ENCODE measurements around the gene GNGT2.

GNGT2 gene

GRCh38 chr17:49210158-49211029, at the start of gene GNGT2, which contains the start of gene ABI3:
Gene GNGT2, minus strand, starts transcription at chr17:49210574. Its CDS starts 3,152 bp downstream, at chr17:49207422.
Gene ABI3, plus strand, starts transcription at chr17:49210707. Its CDS starts 18 bp downstream, at chr17:49210725.
- peak; percentile 51 to 62 for DNase-seq

DNA sequence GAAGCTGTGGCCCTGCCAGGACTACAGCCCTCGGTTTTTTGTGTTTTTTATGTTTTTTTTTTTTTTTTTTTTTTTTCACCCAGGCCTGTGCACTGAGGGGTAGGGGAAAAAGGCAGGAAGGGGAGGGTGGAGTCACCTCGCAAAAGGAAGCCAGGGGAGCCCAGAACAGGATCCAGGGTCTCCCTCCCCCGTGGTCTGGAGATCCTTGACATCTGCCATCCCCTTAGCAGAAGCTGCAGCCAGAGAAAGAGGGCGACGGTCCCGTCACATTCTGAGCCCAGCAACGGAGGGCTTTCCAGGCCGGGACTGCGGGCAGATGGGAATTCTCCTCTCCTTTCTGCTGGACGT, 49.3 kb upstream of the GNGT2 start:
- no peak for DNase-seq

DNA sequence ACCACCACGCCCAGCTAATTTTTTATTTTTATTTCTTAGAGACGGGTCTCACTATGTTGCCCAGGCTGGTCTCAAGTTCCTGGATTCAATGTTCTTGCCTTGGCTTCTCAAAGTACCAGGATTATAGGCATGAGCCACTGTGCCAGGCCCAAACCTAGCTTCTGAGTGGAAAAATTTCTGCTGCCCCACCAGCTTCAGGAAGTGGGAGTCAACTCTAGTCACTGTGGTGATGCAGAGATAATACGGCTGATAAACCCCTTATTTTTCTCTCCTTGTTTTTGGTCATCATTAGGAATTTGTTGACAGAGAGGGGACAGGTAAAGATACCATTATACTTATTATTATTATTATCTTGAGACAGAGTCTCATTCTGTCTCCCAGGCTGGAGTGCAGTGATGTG, 48.0 kb upstream of the GNGT2 start:
- DNase-seq = no peak

GRCh38 chr17:49255125-49255524, 44.8 kb upstream of the GNGT2 start:
- DNase-seq = no peak

DNA sequence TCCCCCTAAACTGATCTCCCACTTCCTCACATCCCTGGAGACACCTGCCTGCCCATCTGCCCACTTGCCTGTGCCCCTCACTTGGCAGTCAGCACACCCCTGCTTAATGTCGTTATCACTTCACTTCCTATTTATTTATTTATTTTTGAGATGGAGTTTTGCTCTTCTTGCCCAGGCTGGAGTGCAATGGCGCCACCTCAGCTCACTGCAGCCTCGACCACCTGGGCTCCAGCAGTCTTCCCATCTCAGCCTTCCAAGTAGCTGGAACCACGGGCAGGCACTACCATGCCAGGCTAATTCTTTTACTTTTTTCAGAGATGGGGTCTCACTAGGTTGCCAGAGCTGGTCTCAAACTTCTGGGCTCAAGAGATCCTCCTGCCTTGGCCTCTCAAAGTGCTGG, 43.7 kb upstream of the GNGT2 start:
- no peak for DNase-seq

- DNase-seq = no peak
These were observed 41.8 kb upstream of the GNGT2 start for GRCh38 chr17:49252148-49252695.

- DNase-seq = no peak
These were observed 39.6 kb upstream of the GNGT2 start for GRCh38 chr17:49249890-49250522.

GRCh38 chr17:49249292-49249794, 39.0 kb upstream of the GNGT2 start:
- DNase-seq = no peak

- DNase-seq = no peak
These were observed 37.6 kb upstream of the GNGT2 start for GRCh38 chr17:49247944-49248343.

GRCh38 chr17:49244839-49245238, 34.5 kb upstream of the GNGT2 start:
- no peak for DNase-seq

GRCh38 chr17:49242813-49243212, 32.4 kb upstream of the GNGT2 start:
- no peak for DNase-seq

- DNase-seq = no peak
These were observed 31.5 kb upstream of the GNGT2 start for GRCh38 chr17:49241692-49242397.

DNA sequence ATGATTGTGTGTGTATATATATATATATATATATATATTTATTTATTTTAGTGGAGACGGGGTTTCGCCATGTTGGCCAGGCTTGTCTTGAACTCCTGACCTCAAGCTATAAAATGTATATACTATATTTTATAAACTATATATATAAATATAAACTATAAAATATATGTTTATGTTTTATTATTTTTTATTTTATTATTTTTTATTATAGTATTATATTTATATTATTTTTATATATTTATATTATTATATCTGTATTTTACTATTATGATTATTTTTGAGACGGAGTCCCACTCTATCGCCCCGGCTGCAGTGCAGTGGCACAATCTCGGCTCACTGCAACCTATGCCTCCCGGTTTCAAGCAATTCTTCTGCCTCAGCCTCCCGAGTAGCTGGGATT, 30.7 kb upstream of the GNGT2 start:
- DNase-seq = no peak

- DNase-seq = no peak
These were observed 30.2 kb upstream of the GNGT2 start for GRCh38 chr17:49240619-49241018.

GRCh38 chr17:49239963-49240362, 29.6 kb upstream of the GNGT2 start:
- no peak for DNase-seq

DNA sequence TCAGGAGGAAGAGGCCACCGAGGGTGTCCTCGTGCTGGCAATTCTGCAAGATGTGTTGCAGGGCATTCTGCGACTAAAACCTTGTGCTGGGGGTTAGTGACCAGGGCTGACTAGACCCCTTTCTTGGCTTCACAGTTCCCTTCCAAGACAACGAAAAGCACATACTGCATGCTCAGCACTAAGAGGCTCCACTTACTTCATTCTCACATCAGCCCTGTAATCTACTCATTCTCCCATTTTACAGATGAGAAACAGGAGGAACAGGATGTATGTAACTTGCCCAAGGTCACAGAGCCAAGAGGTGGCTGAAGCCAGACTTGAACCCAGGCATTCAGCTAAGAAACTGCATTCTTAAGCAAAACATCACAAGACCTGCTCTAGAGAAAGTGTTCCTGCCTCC, 25.5 kb upstream of the GNGT2 start:
- no peak for DNase-seq

DNA sequence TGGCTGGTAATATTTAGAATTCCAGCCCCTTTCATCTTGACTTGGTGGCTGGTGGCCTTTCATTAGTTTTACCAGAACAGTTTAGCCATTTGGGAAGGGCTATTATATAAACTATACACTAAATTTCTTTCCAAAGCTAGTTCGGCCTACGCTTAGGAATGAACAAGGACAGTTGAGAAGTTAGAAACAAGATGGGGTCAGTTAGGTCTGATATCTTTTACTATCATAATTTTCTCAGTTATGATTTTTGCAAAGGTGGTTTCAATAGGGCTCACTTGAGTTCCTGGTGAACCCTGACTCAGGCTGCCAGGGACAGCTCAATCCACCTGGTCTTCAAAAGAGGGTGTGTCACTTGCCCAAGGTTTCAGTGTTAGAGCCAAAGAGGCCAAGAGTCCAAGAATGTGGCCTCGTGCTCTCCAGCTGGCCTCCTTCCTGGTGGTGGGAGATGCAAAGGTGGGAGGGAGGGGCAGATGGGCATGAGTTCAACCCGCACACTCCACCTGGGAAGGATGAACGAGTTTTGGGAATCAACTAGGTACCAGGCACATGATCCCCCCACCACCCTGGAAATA, 24.2 kb upstream of the GNGT2 start:
- DNase-seq = no peak

- no peak for DNase-seq
These were observed 21.2 kb upstream of the GNGT2 start for GRCh38 chr17:49231563-49231894.

- peak; percentile 67 to 85 for DNase-seq
These were observed 20.5 kb upstream of the GNGT2 start, which contains the start of gene PHOSPHO1 for GRCh38 chr17:49230636-49231562. Gene PHOSPHO1, minus strand, starts transcription at chr17:49230787. Its CDS starts 4,096 bp downstream, at chr17:49226691.

DNA sequence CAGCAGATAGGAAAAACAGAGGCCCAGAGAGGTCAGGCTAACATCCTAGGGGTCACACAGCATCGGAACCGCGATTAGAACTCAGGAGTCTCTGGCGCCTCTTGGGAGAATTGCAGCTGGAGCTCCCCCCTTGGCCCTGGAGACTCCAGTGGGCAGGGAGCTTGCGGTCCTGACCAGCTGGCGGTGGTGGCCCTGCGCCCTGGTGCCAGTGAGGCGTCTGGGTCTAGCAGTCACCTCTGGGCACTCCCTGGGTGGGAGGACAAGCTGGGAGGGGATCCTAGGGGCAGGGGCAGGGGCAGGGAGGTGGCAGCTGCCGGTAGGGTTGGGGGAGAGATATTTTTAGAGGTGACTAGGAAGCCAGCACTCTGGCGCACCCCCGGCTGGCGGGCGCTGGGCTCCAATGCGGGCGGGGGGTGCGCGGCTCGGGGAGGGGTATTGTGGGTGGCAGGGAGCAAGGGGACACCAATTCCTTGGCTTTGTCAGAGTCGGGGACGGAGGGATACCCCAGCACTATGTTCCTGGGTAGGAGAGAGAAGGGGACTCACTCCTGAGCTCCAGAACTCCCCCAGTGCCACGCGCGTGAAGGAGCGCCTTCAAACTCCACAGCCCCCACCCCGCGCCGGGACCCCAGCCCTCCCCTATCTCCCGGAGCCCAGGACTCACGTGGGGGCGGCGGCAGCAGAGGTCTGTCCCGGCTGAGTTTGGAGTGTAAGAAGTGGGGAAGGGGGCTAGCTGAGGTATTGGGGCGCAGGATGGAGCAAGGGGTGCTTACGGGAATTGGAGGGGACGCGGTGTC, 19.6 kb upstream of the GNGT2 start:
- no peak for DNase-seq
